Sigmoid colon (tissue), 7 donors: ENCODE measurements around the gene ASB5. TPM values are rescaled to one million over a fixed set of nuclear protein-coding genes. Genes with fewer than 3 reads are reported as not detected.

ENCODE experiments used
- DNase-seq: peaks from one replicate; pipeline ENCODE4 v3.0.0-alpha.2; 2019
- H3K27ac ChIP-seq, 4 donors: fragments of 200-600 bp; sonication (generic); one replicate each; pipeline ENCODE4 v1.5.1; 2016 to 2019; ENCODE audit warnings: mild to moderate bottlenecking in 1 of 4
- H3K27me3 ChIP-seq, 3 donors: fragments of 200-600 bp; sonication (generic); one replicate each; pipeline ENCODE4 v1.5.1; 2019; ENCODE audit warnings: mild to moderate bottlenecking in 1 of 3
- H3K36me3 ChIP-seq, 4 donors: fragments of 200-600 bp; sonication (generic); one replicate each; pipeline ENCODE4 v1.5.1; 2016 to 2019
- H3K4me1 ChIP-seq, 4 donors: fragments of 200-600 bp; sonication (generic); one replicate each; pipeline ENCODE4 v1.5.1; 2017 to 2019
- H3K4me3 ChIP-seq, 4 donors: fragments of 200-600 bp; sonication (generic); one replicate each; pipeline ENCODE4 v1.5.1; 2017 to 2019; ENCODE audit warnings: mild to moderate bottlenecking in 2 of 4, moderate library complexity in 1 of 4
- H3K9me3 ChIP-seq, 4 donors: fragments of 200-600 bp in 3 of 4; sonication (generic) in 3 of 4; one replicate each; pipeline versions ENCODE4 v1.5.1 to v1.6.1; 2013 to 2019
- EP300 ChIP-seq, 4 donors: sonication (generic); formaldehyde crosslinking; IDR thresholded peaks; one replicate each; pipeline ENCODE4 v1.6.1; 2017; ENCODE audit warnings: antibody characterized with exemption in 4 of 4
- POLR2A ChIP-seq, 2 donors: fragments of 450-650 bp; IDR thresholded peaks; one replicate each; pipeline ENCODE4 v1.6.1; 2016; ENCODE audit warnings: antibody characterized with exemption in 2 of 2, mild to moderate bottlenecking in 2 of 2, moderate library complexity in 2 of 2
- POLR2AphosphoS5 ChIP-seq, 4 donors: sonication (generic); formaldehyde crosslinking; IDR thresholded peaks; one replicate each; pipeline ENCODE4 v1.6.1; 2017; ENCODE audit warnings: antibody characterized with exemption in 4 of 4
- WGBS, 2 donors: extraction: QIAGEN DNeasy Blood & Tissue Kit; methylation state at CpG; one replicate each; pipeline ENCODE4 v1.1.7; 2013; 5-methylcytosine and 5-hydroxymethylcytosine counted together
- intact Hi-C: fragments of 100-400 bp; cut with DNase I; formaldehyde crosslinking; loops from one replicate; pipeline ENCODE4 v1.15.1; 2023
- polyA plus RNA-seq, 3 donors: library from polyadenylated mRNA; stranded (reverse); fragments of 200-250 nt; gene quantifications; one replicate each; pipeline ENCODE4 v1.2.3, GENCODE V29; 2013
- total RNA-seq, 4 donors: library from RNA; depleted of rRNA; stranded (reverse); fragments of >200 nt; gene quantifications; one replicate each; pipeline ENCODE4 v1.1.0, GENCODE V29; 2016
- TF ChIP-seq, protein P1 (sequence below), 4 experiments: fragments of 450-650 bp in 3 of 4; fragments of 200-600 bp in 1 of 4; IDR thresholded peaks; one replicate each; pipeline ENCODE4 v1.5.1; 2016 to 2019; ENCODE audit warnings: antibody characterized with exemption in 4 of 4, mild to moderate bottlenecking in 3 of 4, moderate library complexity in 2 of 4
- donor health status: healthy with polysubstance abuse.
- donor health status: Bipolar disorder and iron deficiency.
- donor health status: healthy.

Gene ASB5
- total and polyA plus RNA-seq, 7 donors: 0.29 to 69.2 (median 35.2) TPM; not detected in 1

DNA sequence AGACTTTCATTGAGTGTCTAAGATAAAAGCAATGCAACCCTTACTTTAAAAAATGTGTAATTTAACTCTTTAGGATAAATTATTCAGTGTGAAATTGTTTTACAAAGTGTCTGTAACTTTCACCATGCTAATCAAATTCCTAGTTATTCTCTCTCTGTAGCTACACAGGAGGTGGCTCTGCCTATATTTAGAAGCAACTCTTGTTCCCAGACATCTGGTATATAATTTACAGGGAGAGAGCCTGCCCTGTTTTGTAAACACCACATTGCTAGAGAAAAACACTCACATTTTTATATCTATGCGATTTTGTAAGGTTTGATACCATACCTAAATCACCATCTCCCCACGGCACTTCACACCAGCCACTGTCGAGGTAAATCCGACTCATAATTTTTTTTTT lies 38.2 kb downstream of the ASB5 start:
- H3K27me3 ChIP-seq: no peaks in the 10 kb centered on the region
- H3K4me1 ChIP-seq: peaks cover 0 to 47% (median 29%) of the 10 kb centered on the region in 4 donors
- TF ChIP-seq EP300 (IDR thresholded peaks at IDR 0.05) (peak in 1 of 4 donors; percentile 30), POLR2A (IDR thresholded peaks at IDR 0.05) (no peak), POLR2AphosphoS5 (IDR thresholded peaks at IDR 0.05) (peak in 1 of 4 donors; percentile 22)
- TF ChIP-seq, protein P1, sequence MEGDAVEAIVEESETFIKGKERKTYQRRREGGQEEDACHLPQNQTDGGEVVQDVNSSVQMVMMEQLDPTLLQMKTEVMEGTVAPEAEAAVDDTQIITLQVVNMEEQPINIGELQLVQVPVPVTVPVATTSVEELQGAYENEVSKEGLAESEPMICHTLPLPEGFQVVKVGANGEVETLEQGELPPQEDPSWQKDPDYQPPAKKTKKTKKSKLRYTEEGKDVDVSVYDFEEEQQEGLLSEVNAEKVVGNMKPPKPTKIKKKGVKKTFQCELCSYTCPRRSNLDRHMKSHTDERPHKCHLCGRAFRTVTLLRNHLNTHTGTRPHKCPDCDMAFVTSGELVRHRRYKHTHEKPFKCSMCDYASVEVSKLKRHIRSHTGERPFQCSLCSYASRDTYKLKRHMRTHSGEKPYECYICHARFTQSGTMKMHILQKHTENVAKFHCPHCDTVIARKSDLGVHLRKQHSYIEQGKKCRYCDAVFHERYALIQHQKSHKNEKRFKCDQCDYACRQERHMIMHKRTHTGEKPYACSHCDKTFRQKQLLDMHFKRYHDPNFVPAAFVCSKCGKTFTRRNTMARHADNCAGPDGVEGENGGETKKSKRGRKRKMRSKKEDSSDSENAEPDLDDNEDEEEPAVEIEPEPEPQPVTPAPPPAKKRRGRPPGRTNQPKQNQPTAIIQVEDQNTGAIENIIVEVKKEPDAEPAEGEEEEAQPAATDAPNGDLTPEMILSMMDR (IDR thresholded peaks at IDR 0.05): no peak
- no peak overlapping the region for H3K4me3 ChIP-seq
- intact Hi-C loops: no loop called here
- no peak for DNase-seq
- H3K27ac ChIP-seq: peak overlapping the region in 3 of 4 donors; percentile 59 to 90 (median 88)
- H3K36me3 ChIP-seq: no peaks in the 10 kb centered on the region
- WGBS, 2 donors: 79 to 82% methylated on average over 4 of the region's 4 CpGs
- no peaks in the 10 kb centered on the region for H3K9me3 ChIP-seq

DNA sequence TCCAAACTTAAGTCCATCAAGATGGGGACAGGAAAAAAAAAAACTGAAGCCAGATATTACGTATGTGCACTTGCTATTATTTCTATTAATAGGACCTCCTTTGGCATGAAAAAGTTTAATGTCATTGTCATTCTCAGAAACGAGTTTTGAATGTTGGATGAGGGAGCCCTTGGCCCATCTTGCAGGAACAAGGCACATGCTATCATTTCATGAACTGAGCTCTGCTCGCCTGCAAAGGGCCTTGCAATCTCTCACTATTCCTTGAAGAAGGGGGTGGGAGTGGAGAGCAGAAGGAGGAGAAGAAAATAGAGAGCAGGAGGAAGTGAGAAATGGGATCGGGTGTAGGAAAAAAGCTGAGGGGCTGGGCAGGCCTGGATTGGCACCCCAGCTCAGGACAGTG lies 39.4 kb downstream of the ASB5 start:
- 69 to 75% methylated on average over 4 of the region's 4 CpGs for WGBS, 2 donors
- TF ChIP-seq POLR2A (IDR thresholded peaks at IDR 0.05) (no peak), POLR2AphosphoS5 (IDR thresholded peaks at IDR 0.05) (peak in 1 of 4 donors; percentile 7)
- no peak for DNase-seq
- no peak overlapping the region for H3K4me3 ChIP-seq
- no peaks in the 10 kb centered on the region for H3K9me3 ChIP-seq
- H3K36me3 ChIP-seq: no peaks in the 10 kb centered on the region
- H3K4me1 ChIP-seq: peaks cover 0 to 42% (median 29%) of the 10 kb centered on the region in 4 donors
- H3K27ac ChIP-seq: peak overlapping the region; percentile 17 to 90 (median 74)
- intact Hi-C loops: loop anchor here (5.0 kb wide), 1 partner anchor 77 kb away; no protein-coding TSS in a partner anchor
- no peaks in the 10 kb centered on the region for H3K27me3 ChIP-seq

DNA sequence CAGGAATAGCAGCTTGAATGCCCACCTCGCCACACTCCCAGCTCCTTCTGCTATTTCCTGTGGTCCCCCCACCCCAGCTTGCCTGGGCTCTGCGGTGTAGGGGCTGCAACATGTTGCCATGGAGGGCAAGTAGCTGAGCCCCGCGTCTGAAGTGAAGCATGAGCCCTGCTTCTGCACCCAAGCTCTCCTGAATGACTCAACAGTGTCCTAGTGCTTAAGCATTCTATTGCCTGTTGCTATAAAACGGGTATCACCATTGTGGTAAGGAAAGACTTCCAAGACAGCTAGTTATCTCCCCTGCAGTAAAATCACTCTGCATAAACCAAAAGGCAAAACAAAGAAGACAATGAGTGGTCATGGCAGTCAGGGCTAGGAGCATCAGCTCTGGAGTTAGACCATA lies 42.3 kb downstream of the ASB5 start:
- Histone ChIP-seq H3K9me3 (no peaks in the 10 kb centered on the region), H3K27ac (peak overlapping the region in 2 of 4 donors; percentile 22 to 88), H3K36me3 (no peaks in the 10 kb centered on the region), H3K4me1 (peaks cover 0 to 38% (median 29%) of the 10 kb centered on the region in 4 donors), H3K27me3 (no peaks in the 10 kb centered on the region), H3K4me3 (no peak overlapping the region)
- DNase-seq: no peak
- TF ChIP-seq POLR2A (IDR thresholded peaks at IDR 0.05) (no peak), EP300 (IDR thresholded peaks at IDR 0.05) (no peak), POLR2AphosphoS5 (IDR thresholded peaks at IDR 0.05) (no peak)
- TF ChIP-seq, protein P1 (IDR thresholded peaks at IDR 0.05): no peak
- 58 to 75% methylated on average over 5 of the region's 5 CpGs for WGBS, 2 donors
- intact Hi-C loops: loop anchor here (5.0 kb wide), 1 partner anchor 74 kb away; no protein-coding TSS in a partner anchor

DNA sequence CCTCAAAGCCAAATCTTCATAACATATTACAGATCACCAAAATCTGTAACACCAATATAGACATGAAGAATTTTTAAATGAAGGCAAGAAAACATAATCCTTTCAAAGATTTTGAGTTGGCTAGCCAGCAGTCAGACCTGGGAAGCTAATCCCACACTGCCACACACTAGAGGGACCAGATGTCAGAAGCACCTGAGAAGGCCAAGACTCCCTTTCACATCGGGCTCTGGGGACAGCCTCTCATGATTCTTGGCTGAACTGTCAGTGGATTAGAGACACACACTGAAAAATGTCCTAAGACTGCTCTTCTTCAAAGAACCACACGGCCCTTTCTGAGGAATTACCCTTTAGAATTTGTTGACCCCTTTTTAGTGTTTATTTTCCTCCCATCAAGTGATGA lies 45.5 kb downstream of the ASB5 start:
- Histone ChIP-seq H3K27ac (no peak overlapping the region), H3K36me3 (no peaks in the 10 kb centered on the region), H3K9me3 (no peaks in the 10 kb centered on the region), H3K27me3 (no peaks in the 10 kb centered on the region), H3K4me1 (peaks cover 0 to 13% (median 9%) of the 10 kb centered on the region in 4 donors), H3K4me3 (no peak overlapping the region)
- no peak for TF ChIP-seq POLR2AphosphoS5 (IDR thresholded peaks at IDR 0.05)
- TF ChIP-seq EP300 (IDR thresholded peaks at IDR 0.05): no peak
- TF ChIP-seq POLR2A (IDR thresholded peaks at IDR 0.05): no peak
- TF ChIP-seq, protein P1 (IDR thresholded peaks at IDR 0.05): no peak
- 82 to 84% methylated on average over 2 of the region's 2 CpGs for WGBS, 2 donors
- intact Hi-C loops: no loop called here
- no peak for DNase-seq

DNA sequence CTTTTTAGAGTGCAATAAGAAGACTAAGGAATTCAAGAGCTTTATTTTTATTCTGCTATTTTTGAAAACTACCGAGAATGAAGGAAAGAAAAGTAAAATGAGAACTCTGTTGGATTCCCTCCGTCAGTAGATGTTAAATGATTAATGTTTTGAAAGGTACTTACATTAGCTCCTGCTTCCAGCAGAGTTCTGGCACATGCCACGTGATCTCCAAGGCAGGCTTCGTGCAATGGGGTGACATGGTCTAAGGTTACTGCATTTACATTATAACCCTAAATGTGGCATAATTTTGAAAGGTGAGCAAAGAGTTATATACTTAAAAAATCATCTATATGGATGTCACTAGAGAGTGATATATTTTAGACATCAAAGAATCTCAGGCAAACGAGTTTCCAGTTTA lies 46.9 kb downstream of the ASB5 start:
- TF ChIP-seq POLR2AphosphoS5 (IDR thresholded peaks at IDR 0.05) (no peak), POLR2A (IDR thresholded peaks at IDR 0.05) (no peak), EP300 (IDR thresholded peaks at IDR 0.05) (no peak)
- TF ChIP-seq, protein P1 (IDR thresholded peaks at IDR 0.05): no peak
- WGBS, 2 donors: 76 to 89% methylated on average over 5 of the region's 5 CpGs
- intact Hi-C loops: no loop called here
- Histone ChIP-seq H3K27ac (no peak overlapping the region), H3K9me3 (no peaks in the 10 kb centered on the region), H3K36me3 (no peaks in the 10 kb centered on the region), H3K4me3 (no peak overlapping the region), H3K4me1 (peaks cover 0 to under 1% (median 0%) of the 10 kb centered on the region in 4 donors), H3K27me3 (no peaks in the 10 kb centered on the region)
- DNase-seq: no peak
